A549 (cell line): Measurements from ENCODE around the gene COL8A1.

Experiments
- CEBPB ChIP-seq, 2 experiments: fragments of >200 bp in 1 of 2; sonication (Bioruptor Twin) in 1 of 2; formaldehyde crosslinking in 1 of 2; IDR thresholded peaks; 2 replicates each; pipeline ENCODE4 v1.6.1; 2012 to 2016
- CTCF ChIP-seq: fragments of >200 bp; sonication (Bioruptor Twin); formaldehyde crosslinking; IDR thresholded peaks from 3 replicates; pipeline ENCODE4 v1.5.1; 2016
- EP300 ChIP-seq, 2 experiments: fragments of >200 bp; sonication (Bioruptor Twin); formaldehyde crosslinking; IDR thresholded peaks; 2 replicates in 1 of 2; 3 replicates in 1 of 2; pipeline ENCODE4 v1.6.1; 2016 to 2017
- JUN ChIP-seq, 2 experiments: fragments of >200 bp; sonication (Bioruptor Twin); formaldehyde crosslinking; IDR thresholded peaks; 2 replicates in 1 of 2; 3 replicates in 1 of 2; pipeline ENCODE4 v1.6.1; 2016 to 2017
- KDM1A ChIP-seq: fragments of 200-600 bp; sonication (generic); IDR thresholded peaks from 2 replicates; pipeline ENCODE4 v1.6.1; 2016; ENCODE audit warnings: low read depth, mild to moderate bottlenecking
- KDM5A ChIP-seq: fragments of 200-600 bp; sonication (generic); IDR thresholded peaks from 2 replicates; pipeline ENCODE4 v1.6.1; 2016; ENCODE audit warnings: antibody characterized with exemption, mild to moderate bottlenecking
- MAFK ChIP-seq: fragments of 450-650 bp; IDR thresholded peaks from 2 replicates; pipeline ENCODE4 v1.6.1; 2014; ENCODE audit not compliant: partially characterized antibody
- MAX ChIP-seq: IDR thresholded peaks from 2 replicates; pipeline ENCODE4 v1.6.1; 2012
- REST ChIP-seq: fragments of 200-600 bp; sonication (generic); IDR thresholded peaks from 2 replicates; pipeline ENCODE4 v1.6.1; 2016; ENCODE audit warnings: antibody characterized with exemption, mild to moderate bottlenecking, moderate library complexity

- TF ChIP-seq EP300 (IDR thresholded peaks at IDR 0.05) (no peak), REST (no peak), CTCF (no peak), MAFK (no peak), MAX (no peak), KDM5A (no peak), KDM1A (no peak), CEBPB (IDR thresholded peaks at IDR 0.05) (no peak), JUN (IDR thresholded peaks at IDR 0.05) (no peak)
Observed at GRCh38 chr3:99772171-99772570, 133.8 kb downstream of the COL8A1 start.
